Germinal center (tissue), 1 donor: ENCODE results near the gene WDPCP.
"Not testable (repeated sequence)": the region's sequence is repeated elsewhere in the genome, so short reads cannot be mapped to it uniquely, and the experiment has no call there.

Experiments
- DNase-seq: peaks from one replicate; pipeline ENCODE4 v3.0.0; 2012; ENCODE audit warnings: mixed read lengths, low spot score

Gene WDPCP

DNA sequence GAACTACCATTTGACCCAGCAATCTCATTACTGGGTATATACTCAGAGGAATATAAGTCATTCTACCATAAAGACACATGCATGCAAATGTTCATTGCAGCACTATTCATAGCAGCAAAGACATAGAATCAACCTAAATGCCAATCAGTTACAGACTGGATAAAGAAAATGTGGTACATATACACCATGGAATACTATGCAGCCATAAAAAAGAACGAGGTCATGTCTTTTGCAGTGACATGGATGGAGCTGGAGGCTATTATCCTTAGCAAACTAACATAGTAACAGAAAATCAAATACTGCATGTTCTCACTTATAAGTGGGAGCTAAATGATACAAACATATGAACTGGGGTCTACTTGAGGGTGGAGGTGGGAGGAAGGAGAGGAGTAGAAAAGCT is 230.6 kb downstream of the WDPCP start:
- DNase-seq, result not testable (repeated sequence)

DNA sequence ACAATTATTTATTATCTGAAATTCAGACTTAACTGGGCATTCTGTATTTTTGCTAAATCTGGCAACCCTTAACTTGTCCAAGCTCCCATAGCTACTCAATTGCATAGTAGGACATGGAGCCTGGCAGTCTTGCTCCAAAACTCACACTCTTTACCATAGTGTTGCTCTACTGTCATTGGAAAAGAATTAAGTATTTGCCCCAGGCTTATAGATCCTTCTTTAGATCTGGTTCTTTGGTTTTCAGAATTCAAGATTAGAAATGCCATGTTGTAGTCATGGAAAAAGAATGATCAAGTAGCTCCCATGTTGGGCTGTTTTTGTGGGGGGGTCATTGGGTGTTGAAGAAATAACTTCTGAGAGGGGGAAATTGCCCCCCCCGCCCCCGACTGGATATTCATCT is 240.9 kb downstream of the WDPCP start:
- DNase-seq, result no peak

DNA sequence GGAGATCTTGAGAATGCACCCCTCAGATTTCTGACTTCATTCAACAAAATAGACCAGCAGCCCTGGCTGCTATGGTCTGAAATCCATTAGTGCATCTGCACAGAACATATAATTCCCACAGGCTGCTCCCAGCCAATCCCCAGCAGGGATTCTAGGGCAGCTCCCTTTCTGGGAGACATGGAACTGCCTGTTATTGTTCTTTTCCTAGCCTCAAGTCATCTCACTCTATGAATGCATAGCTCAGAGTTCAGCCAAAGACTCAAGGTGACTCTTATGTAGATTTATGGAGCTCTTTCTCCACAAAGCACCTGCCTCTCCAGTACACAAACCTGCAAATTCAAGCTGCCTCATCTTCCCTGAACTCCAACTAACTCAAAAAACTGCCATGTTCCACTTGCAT is 241.9 kb downstream of the WDPCP start:
- DNase-seq, result no peak

DNA sequence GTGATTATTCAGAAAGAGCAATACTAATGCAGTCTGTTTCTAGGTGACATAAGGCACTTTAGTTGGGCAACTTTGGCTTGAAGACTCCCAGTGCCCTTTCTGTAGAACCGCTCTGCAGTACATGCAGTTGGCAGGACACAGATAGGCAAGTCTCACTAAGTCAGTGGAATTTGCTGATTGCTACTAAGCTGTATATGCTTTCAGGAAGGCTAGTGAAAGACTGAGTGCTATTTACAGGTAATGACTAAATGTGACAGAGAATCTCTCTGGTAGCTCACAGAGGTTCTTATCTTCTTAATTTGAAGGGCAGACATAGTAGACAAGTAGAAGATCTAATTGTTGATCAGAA is 243.0 kb downstream of the WDPCP start:
- no peak for DNase-seq

DNA sequence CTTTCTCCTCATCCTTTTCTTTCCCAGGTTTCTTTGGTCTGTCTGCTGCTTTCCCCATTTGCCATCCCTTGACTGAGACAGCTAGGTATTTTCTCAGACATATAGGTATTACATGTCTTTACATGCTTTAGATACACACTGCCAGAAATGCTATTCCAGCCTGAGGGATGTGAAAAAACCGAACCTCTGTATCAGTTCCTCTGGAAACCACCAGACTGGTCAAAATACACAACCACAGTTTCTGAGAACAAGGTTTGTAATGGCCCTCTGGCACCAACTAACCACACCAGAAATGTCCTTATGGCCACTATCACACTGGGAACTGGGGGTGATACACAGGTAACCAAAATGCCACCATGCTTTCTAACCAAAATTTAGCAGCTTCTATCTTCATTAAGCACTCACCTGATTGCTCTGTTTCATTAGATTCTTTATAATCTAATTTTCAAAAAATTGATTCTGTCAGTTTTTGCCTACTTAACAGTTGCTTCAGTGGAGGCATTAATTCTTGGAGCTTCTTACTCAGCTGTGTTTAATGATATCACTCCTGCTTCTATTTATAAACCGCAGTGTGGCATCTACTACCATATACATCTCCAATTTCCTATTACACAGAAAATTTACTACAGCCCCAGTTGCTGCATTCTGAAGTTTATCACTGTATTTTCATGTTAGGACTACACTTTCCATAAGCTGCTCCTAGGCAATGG is 243.5 kb downstream of the WDPCP start:
- DNase-seq, result no peak

DNA sequence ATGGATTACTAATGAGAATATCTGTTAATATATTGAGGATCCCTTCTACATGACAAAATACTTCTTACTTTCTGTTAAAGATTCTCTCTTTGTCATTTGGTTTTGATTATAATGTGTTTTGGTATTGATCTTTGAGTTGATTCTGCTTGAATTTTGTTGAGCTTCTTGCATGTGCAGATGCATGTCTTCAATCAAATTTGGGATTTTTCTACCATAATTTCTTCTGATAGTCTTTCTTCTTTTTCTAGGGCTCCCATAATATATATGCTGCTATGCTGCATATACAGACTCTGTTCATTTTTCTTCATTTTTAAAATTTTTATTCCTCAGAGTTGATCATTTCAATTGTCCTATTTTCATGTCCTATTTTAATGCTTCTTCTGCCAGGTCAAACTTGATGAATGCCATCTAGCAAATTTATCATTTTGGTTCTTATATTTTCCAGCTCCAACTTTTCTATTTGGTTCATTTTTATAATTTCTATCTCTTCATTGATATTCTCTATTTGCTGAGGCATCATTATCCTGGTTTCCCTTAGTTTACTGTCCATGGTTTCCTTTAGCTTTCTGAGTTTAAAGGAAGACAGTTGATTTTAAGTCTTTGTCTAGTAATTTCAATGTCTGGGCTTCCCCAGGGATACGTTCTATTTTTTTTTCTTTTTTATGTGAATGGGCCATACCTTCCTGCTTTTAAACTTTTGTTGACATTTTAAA is 244.7 kb downstream of the WDPCP start:
- DNase-seq, result no peak

DNA sequence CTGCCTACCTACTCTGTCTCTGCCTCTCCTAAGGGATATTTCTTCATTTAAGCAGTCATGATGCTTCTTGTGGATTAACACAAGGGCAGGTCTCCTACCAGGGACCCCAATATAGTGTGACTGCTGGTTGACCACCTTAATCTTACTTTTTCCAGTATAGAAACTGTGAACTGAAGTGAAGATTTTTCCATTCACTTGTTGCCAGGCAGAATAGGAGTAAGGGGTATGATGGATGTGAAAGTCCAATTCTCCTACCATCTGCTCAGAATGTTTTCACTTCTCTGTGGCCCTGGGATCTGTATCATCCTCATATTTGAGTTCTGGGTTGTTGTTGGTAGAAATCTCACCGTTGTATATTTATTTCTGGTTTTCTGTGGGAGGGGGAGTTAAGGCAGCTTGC is 247.8 kb downstream of the WDPCP start:
- DNase-seq, result no peak

DNA sequence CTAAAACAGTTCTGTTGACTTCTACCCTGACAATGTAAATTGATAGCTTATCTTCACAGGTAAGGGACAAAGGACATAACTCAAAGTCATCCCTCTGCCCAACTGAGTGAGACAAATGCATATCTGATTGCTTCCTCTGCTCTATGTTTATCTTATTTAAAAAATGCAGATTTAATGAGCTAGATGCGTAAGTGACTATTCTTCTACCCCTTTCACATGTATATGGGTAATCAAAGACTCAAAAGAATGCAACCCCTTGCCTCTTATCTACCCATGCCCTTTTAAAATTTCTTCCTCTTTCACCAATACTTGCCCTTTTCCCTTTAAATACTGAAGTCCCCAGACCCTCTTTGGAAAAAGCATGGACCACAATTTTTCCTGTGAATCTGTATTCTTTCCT is 253.4 kb downstream of the WDPCP start:
- no peak for DNase-seq

DNA sequence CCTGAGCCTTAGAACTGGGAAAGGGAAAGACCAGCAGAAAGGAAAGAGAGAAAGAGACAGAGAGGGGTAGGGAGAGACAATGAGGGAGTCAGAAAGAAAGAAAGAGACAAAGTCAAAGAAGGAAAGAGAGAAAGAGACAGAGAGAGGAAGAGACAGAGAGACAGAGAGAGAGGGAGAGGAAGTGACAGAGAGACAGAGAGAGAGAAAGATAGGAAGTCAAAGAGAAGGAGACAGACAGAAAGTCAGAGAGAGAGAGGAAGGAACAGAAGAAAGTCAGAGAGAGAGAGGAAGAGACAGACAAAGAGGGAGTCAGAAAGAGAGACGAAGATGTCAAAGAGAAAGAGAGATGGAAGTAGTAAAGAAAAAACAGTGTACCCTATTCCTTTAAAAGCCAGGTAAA is 261.8 kb downstream of the WDPCP start:
- DNase-seq, result no peak

DNA sequence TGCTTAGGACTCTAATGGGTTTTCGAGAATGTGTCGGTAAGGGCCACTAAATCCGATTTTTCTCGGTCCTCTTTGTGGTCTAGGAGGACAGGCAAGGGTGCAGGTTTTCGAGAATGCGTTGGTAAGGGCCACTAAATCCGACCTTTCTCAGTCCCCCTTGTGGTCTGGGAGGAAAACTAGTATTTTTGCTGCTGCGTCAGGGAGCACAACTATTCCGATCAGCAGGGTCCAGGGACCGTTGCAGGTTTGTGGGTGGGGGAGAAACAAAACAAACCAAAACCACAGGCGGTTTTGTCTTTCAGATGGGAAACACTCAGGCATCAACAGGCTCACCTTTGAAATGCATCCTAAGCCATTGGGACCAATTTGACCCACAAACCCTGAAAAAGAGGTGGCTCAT is 264.6 kb downstream of the WDPCP start:
- not testable (repeated sequence) for DNase-seq

DNA sequence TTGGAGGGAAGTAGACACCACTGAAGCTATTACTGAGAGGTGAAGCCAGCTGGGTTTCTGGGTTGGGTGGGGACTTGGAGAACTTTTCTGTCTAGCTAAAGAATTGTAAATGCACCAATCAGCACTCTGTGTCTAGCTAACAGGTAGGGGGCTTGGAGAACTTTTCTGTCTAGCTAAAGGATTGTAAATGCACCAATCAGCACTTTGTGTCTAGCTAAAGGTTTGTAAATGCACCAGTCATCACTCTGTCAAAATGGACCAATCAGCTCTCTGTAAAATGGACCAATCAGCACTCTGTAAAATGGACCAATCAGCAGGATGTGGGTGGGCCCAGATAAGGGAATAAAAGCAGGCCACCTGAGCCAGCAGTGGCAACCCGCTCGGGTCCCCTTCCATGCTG is 266.3 kb downstream of the WDPCP start:
- DNase-seq, result not testable (repeated sequence)

DNA sequence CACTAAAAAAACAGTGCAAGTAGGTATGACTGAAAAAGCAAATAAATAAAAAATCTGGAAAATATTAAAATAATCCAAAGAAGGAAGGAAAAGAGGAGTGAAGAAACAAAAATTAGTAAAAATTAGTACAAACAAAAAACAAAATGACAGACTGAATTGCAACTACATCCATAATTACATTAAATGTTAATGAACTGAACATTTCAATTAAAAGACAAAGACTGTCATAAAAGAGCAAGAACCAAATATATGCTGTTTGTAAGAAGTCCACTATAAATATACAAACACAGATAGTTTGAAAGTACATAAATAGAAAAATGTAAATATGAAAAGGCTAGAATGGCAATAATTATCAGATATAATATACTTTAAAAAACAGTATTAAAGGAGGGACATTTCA is 267.6 kb downstream of the WDPCP start:
- DNase-seq, result no peak

DNA sequence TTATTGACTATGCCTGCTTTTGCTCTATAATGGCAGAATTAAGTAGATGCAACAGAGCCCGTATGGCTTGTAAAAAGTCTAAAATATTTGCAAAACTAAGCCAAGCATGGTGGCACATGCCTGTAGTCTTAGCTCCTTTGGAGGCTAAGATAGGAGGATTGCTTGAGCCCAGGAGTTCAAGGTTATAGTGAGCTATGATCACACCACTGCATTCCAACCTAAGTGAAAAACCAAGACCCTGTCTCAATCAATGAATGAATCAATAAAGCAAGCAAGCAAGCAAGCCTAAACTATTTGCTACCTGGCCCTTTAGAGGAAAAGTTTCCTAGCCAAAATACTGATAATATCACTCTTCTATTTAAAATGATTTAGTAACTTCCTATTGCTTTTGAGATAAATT is 277.7 kb downstream of the WDPCP start:
- no peak for DNase-seq

DNA sequence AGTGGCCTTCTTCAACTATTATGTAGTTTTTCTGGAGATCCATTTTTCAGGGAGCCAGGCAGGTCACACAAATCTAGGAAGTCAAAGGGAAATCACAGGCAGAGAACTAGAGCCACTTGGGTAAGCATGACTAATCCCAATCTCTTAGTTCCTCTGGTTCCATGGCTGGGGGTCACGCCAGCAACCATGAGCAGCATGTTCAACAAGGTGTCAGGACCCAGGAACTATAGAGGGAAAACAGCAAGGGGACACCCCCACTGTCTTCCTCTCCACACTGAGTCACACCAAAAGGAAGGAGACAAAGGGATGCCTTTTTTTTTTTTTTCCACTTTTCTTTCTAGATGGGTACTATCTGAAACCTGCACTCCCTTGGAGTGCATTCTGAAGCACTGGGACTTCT is 286.8 kb downstream of the WDPCP start:
- DNase-seq, result no peak

DNA sequence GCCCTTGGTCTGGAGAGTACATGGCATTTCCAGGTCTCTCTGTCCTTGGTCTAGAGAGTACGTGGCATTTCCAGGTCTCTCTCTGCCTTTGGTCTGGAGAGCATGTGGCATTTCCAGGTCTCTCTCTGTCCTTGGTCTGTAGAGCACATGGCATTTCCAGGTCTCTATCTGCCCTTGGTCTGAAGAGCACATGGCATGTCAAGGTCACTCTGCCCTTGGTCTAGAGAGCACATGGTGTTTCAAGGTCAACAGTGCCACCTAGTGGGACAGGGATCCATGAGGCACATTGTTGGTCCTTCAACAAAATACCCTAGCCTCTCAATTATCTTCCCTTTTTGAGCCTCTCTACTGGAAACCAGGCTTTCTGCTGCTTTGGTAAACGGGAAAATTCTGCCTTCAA is 287.4 kb downstream of the WDPCP start:
- DNase-seq, result no peak

DNA sequence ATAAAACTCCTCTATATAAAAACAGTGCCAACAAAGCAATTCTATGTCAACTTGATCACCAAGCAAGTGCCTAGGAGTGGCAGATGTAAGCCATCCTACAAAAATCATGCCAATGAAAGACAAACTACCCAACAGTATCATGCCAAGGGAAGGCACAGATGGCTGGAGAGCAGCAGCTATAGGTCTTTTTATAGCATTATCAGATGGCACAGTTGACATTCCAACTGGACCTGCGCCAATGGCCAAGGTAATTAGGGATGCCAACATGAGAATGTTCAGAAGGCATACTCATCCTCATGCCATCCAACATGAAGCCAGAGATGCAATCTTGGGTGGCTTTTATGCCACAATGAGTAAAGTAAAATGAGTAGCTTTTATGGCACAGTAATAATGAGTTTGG is 300.3 kb downstream of the WDPCP start:
- DNase-seq, result no peak

DNA sequence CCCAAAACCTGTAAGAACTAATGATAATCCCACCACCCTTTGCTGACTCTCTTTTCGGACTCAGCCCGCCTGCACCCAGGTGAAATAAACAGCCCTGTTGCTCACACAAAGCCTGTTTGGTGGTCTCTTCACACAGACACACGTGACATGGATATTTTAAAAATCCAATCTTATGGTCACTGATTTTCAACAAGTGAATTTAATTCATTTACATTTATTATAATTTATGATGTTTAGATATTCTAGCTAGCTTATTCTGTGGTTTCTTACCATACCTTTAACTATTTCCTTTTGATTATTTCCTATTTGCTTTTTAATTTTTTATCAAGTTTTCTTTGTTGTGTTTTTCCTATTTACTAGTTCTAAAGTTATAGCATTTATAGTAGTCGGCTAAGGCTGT is 301.8 kb downstream of the WDPCP start:
- not testable (repeated sequence) for DNase-seq

DNA sequence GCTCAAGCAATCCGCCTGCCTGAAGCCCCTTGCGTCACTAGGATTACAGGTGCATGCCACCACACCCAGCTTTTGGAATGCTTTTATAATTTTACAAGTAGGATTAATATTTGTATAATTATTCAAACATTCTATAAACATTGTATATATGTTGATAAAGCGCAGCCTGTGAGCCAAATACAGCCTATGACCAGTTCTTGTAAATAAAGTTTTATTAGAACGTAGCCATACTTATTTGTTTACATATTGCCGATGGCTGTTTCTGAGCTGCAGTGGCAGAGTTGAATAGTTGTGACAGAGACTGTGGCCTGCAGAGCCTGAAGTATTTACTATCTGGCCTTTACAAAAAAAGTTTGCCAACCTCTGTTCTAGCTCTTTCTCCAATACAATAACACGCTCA is 305.0 kb downstream of the WDPCP start:
- no peak for DNase-seq

DNA sequence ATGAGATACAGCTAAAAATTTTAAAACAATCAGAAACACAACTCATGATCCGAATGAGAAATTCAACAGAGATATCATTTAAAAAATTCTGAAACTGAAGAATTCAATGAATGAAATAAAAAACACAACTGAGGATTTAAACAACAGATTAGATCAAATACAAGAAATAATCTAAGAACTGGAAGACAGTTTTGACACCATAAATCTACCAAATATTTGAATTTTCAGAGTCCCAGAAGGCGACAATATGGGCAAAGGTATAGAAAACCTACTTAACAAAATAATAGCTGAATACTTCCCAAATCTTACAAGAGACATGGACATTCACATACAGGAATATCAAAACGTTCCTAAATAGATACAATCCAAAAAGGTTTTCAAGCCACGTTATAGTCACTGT is 315.7 kb downstream of the WDPCP start:
- no peak for DNase-seq

DNA sequence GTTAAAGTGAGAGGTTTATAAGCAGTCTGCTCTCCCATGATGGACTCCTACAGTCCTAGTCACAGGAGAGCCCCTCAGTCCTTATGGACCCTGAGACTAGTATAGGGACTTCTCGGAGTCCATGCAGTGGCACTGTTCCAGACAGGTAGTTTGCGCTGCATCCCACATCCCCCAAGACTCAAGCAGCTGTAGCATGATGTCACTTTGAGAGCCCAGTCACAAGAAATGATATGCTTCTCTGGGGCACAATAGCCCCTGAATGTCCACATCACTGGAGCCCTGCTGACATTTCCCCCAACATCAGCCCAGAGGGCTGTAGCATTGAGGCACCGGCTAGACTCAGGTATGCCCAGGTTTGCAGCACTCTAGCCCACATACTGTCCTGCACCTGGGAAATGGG is 317.6 kb downstream of the WDPCP start:
- no peak for DNase-seq

DNA sequence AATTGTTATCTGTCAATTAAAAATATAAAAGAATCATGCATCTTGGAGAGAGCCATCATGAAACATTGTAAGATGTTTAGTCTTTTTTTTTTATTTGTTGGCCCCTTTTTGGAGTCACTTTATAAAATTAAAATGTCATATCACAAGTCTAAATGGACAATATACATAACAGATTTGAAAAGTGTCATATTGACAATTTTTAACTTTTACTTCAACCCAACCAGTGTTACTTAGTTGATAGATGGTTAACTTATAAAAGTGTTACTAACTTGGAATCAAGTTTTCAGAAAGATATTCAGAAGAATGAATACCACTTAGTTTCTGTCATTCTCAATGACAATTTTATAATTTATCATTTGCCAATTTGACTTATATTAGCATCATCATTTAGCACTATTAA is 319.3 kb downstream of the WDPCP start:
- DNase-seq, result no peak

DNA sequence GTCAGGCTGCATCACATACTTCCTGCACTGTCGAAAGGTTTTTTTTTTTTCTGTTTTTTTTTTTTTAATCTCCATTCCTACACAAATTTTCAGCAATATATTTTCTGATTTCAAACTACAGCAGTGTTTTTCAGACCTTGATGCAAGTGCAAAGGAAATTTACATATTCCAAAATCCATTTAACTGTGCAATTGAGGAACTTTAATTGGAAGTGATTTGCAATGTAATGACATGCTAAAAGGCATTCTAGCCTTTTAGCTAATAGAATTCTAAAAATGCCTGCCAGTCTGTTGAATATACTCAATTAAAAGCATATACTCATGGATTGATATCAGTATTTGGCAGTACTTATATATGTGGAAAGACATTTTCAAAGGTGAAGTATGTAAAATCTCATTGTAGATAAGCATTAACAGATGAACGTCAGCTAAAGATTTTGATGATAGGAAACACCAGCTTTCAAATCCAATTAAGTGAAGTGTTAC is 327.1 kb downstream of the WDPCP start:
- DNase-seq, result no peak

DNA sequence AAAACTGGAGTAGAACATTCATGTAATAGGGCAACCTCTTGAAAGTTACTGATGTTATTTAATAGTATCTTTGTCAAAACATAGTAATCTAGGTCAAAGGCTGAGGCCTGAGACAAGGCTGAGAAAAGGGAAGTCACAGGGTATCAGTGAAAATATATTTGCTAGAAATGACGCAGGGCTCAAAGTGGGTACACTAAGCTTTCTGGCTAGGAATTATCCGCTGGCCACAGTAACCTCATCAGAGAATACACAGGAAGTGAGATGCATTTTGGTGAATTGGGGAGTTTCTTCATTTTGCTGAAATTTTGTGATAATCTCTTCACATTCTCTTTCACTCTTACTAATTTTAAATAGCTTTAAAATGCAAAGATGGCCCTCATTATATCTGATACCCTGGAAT is 330.8 kb downstream of the WDPCP start:
- no peak for DNase-seq

DNA sequence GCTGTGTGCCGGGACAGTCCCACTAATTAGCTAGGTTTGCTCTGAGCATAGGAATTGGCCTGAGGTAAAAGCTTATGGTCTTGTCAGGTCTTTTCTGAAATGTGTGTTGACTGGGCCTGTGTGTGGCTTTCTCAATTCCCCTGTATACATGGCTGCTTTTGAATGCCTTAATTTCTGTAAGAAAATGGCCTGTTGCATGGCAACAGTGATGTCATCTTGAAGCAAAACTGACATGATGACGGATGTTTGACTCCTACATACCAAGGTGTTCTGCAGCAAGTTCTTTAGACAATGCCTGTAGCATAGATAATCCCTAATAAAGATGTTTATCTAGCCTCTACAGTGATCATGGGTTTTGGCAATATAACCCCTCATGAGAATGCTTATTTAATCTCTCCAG is 339.1 kb downstream of the WDPCP start:
- no peak for DNase-seq
